GM18861 (cell line): ENCODE measurements around the gene AFG3L2.

Source experiments
- ATAC-seq: cut with Tn5 transposase; IDR thresholded peaks from one replicate; pipeline ENCODE4 v1.9.1; 2021; ENCODE audit not compliant: unreplicated experiment

AFG3L2 gene

GRCh38 chr18:12306752-12307700 is 70.0 kb downstream of the AFG3L2 start:
- no peak for ATAC-seq

GRCh38 chr18:12305930-12306629 is 70.9 kb downstream of the AFG3L2 start:
- no peak for ATAC-seq

GRCh38 chr18:12305211-12305610 is 71.8 kb downstream of the AFG3L2 start:
- ATAC-seq: no peak

GRCh38 chr18:12304351-12305210 is 72.4 kb downstream of the AFG3L2 start:
- ATAC-seq: no peak

GRCh38 chr18:12302391-12303147 is 74.5 kb downstream of the AFG3L2 start:
- ATAC-seq: no peak

- ATAC-seq: no peak
These were observed 75.6 kb downstream of the AFG3L2 start for GRCh38 chr18:12301263-12302005.

- ATAC-seq: no peak
These were observed 77.2 kb downstream of the AFG3L2 start for GRCh38 chr18:12299862-12300261.

GRCh38 chr18:12296457-12296856 is 80.6 kb downstream of the AFG3L2 start:
- ATAC-seq: no peak

GRCh38 chr18:12296087-12296403 is 81.0 kb downstream of the AFG3L2 start:
- ATAC-seq: no peak

- ATAC-seq: no peak
These were observed 81.5 kb downstream of the AFG3L2 start for GRCh38 chr18:12295389-12296086.

GRCh38 chr18:12293831-12294230 is 83.2 kb downstream of the AFG3L2 start:
- no peak for ATAC-seq

- ATAC-seq: no peak
These were observed 85.3 kb downstream of the AFG3L2 start for GRCh38 chr18:12291690-12292089.

GRCh38 chr18:12291161-12291560 is 85.9 kb downstream of the AFG3L2 start:
- no peak for ATAC-seq

GRCh38 chr18:12290086-12290485 is 86.9 kb downstream of the AFG3L2 start:
- no peak for ATAC-seq

- no peak for ATAC-seq
These were observed 88.6 kb downstream of the AFG3L2 start for GRCh38 chr18:12288403-12288755.

GRCh38 chr18:12287684-12288402 is 89.2 kb downstream of the AFG3L2 start:
- no peak for ATAC-seq

- no peak for ATAC-seq
These were observed 89.8 kb downstream of the AFG3L2 start for GRCh38 chr18:12287131-12287681.

- no peak for ATAC-seq
These were observed 93.4 kb downstream of the AFG3L2 start for GRCh38 chr18:12283666-12284065.
